HG02973 (cell line): ENCODE measurements around the gene CTDSPL.

Source experiments
- ATAC-seq: cut with Tn5 transposase; IDR thresholded peaks from one replicate; pipeline ENCODE4 v1.9.1; 2021; ENCODE audit warnings: moderate library complexity; ENCODE audit not compliant: unreplicated experiment

The CTDSPL gene

DNA sequence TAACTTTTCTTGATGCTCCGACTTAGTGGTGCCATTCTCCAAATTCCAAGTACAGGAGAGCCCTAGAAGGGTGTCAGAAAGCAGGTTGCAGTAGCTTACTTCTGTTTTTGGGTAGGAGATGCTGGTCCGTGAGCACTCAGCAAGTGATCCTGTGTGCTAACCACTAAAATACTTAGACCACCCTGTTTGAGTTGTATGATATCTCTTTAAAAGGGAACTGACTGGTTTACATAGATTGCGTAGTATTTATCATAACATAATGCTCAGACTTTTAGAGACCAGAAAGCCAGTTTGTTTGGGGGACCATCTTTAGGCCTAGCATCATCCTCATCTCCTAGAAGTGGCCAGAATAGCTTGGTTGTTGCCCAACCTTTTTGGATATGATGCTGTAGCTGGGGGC, 26.7 kb downstream of the CTDSPL start:
- no peak for ATAC-seq

DNA sequence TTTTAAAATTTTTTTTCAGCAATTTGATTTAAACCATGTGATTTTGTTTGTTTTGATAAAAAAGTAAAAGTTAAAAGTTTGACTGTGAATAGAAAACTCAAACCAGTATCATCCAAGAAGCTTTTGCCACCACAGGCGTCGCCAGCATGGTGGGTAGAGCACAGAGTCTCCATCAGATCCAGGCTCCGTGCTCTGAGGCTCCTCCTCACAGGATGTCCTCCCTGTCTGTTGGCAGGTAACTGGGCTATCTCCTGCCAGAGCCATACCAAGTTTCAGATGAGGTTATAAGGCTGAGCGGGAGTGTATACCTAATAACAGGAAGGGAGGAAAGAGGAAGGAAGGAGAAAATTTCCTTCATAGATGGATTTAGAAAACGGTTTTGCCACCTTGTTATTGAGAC, 28.8 kb downstream of the CTDSPL start:
- ATAC-seq, result no peak

DNA sequence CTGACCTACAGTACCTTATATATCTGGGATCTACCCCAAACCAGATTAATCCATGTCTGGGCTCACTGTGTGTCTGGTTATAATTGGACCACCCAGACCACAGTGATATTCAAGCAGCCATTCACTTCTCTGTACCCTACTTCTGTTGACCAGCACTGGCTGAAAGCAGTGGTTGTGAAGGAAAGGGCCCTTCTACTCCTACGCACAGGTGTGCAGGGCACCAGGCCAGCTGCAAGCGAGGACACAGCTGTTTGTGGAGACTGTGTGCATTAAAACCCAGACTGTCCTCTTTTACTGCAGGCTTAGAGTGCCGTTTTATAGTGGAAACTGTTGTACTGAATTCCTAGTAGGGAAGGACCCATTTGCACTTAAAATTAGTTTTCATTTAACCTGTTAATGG, 29.5 kb downstream of the CTDSPL start:
- no peak for ATAC-seq

DNA sequence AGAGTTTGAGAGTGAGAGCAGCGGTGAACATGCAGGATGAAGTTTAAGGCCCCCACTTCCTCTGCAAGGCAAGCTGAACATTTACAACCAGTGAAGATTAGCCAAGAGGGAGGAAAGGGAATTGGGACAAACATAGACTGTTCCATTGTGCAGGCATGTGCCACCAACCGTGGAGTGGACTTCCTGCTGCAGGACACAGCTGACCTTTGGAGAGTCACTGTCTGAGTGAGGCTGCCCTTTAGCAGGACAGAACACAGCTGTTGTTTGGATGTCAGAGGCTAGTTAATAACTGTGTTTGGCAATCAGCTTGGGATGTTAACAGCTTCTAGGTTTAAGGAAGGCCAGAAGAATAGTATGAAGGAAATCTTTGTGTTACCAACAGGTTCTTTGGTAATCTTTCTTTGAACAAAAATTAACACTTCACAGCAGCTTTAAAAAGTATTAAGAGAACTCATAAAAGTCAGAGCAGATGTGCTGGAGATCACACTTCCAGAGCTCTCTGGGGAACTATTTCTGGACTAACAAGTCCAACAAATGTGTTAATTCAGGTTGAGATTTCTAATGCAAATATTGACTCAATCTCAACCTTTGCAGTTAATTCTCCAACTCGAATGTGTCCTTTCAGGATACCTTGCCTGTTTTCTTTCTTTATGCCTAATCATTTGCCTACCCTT, 31.4 kb downstream of the CTDSPL start:
- no peak for ATAC-seq

DNA sequence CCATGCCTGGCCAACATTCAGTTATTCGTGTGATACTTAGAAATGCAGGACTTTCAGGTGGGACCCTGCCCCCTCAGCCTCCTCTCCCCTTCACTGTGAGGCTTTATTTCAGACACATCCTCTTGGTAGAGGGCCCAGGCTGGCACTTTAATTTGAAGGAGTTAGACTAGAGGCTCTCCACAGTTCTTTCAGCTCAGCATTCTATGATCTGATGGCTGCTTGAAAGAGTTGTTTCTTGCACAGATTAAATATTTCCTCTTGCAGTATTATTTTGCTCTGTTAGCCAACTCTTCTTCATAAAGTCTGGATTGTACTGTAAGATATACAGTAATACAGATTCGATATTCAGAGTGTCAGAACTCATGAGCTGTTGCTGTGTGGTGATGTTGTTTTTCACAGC, 35.1 kb downstream of the CTDSPL start:
- no peak for ATAC-seq

DNA sequence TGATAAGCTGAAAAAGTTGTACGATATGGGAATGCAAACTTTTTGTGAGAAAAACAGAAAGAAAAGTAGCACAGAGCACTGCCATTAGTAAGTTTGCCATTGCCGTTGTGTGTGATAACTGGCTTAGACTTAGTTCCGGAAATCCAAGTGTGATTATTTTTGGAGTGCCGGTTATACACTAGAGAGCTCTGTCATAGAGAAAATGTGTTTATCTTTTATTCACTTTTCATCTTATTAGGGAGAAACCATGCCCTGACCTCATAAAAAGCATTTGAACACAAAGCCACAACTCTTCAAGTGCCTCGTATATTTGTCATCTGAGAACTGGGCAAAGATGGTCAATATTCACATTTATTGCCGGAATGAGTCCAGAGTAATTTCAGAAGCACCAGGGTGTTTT, 36.1 kb downstream of the CTDSPL start:
- no peak for ATAC-seq

DNA sequence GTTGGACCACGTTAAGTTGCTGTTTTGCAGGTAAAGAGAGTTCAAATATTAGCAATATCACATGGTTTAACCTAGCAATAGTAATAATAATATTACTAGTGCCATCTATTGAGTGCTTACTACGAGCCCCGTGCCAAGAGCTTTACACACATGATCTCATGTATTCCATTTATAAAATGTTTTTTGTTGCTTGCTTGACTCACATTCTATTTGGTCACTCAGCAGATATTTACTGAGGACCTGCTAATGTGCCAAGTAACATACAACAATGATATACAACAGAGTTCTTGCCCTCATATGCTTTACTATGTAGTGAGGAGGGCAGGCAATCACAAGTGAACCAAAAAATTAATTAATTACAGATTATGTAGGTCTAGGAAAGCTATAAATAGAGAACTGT, 36.7 kb downstream of the CTDSPL start:
- ATAC-seq, result no peak

DNA sequence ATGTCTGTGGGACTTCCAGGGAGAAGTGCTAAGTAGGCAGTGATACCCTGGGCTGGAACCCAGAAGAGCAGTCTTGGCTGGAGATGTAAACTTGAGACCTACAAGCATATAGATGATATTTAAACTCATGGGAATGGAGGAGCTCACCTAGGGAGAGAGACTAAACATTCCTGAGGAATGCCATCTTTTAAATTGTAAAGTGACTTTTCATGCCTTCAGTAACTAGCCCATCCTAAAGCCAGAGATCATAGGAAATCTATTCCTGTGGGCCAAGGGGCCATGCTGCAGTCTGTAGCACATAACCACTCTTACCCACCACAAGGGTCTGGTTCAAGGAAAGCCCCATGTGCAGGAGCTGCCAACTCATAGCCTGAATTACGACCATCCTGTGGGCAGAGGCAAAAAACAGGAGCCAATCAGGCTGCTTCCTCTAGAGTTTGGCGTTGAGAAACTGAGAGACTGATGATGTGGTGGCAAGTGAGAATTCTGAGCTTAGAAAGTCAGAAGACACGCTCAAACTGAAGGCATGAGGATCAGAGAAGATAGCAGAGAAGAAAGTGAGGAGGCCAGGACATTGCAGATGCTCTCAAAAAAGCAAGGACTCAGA, 37.5 kb downstream of the CTDSPL start:
- no peak for ATAC-seq

DNA sequence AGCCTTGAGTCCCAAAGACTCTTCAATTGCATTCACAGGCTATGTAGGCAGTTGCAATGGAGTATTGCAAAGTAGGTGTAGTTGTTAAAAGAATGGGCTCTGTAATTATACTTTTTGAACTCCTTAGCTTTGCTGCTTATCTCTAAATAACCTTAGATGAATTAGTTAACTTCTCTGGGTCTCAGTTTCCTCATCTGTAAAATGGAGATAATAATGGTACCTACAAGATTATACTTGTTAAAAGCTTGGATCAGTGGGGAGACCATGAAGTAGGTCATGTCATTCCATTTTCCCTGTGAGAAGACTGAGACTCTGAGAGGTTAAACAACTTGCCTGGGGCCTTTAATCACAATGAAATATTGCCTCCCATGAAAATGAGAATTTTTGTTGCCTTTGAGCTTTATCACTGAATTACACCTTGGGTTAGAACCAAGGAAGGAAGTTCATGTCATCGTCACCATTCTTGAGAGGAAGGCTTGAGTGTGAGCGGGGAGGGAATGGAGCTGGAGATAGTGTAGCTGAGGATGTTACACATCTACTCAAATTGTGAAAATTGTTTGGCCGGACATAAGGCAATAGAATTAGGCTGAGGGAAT, 38.1 kb downstream of the CTDSPL start:
- ATAC-seq, result no peak

DNA sequence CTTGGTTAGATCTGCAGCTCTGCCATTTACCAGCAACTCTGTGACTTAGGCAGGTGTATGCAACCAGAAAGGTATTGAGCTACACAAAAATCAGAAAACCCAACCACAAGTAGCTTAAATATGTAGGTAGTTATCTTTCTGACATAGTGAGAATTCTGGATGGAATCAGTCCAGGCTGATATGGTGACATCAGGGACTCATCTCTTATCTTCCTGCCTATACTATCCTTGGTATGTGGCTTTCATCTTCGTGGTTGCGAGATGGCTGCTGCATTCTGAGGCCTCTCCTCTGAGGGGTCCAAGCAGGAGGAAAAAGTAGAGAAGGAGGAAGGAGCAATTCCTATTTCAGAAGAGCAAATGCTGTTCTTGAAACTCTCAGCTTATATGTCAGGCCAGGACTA, 40.0 kb downstream of the CTDSPL start:
- ATAC-seq, result no peak

DNA sequence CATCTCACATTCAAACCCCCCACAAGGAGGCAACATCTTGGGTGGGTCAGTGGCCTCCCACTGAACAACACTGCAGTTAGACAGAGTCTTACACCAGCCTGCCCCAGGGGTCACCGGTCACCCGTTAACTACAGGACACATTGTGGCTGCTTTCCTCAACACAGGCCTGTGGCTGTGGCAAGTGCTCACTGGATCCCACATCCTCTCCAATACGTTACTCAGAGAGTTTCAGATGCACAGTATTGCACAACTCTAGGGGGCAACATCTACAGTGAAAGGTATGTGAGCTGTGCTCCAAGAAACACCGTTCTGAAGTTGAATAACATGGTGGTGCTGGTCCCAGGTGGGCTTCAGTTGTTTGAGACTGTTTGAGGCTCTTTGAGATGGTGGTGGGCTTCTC, 41.0 kb downstream of the CTDSPL start:
- ATAC-seq, result no peak

DNA sequence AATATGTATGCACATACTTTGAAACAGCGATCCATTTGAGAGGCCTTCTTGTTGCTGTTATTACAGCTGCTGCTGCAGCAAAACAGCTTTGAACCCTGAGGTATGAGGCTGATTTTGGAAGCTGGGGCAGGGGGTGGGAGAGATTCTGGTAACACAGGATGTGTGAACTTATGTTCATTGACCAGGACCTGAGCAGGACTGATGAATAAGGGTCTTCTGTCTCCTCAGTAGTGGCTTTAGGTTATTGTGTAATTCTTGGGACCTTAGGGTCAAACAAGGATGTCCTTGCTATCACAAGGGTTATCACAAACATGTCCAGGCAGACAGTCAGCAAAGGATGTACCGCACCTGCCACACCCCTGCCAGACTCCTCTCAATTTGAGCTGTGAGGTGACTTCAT, 41.6 kb downstream of the CTDSPL start:
- ATAC-seq, result no peak

DNA sequence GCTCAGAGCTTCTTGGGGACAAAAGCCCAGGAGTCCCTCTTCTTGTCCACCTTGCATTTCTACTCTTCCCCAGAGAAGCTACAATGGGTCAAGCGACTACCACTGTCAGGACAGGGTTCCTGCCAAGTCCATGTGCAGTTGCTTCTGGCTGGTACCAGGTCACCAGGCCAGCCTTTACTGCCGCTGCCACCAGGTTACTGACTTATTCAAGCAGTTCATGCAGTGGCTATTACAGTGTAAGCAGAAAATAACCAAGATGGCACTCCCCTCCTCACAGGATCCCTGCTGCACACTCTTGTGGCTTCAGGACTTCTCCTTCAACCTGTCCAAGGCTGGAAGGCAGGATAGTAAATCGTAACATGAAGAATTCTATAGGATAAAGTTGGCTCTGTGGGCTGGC, 42.1 kb downstream of the CTDSPL start:
- ATAC-seq, result no peak

DNA sequence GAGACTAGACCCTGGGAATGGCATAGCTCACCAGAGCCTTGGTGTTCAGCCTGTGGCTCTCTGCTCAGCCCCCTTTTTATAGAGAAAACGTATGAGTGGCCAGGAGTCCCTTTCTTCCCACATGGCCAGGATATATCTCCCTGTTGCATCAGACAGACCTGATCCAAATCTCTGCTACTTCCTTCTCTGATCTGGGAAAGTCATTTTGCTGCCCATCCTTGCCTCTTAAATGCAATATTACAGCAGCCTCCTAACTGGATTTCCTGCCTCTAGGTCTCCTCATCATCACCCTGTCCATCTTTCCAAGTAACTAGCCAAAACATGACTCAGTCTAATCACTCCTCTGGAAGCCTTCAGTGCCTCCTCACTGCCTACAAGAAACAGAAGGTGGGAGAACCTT, 42.9 kb downstream of the CTDSPL start:
- ATAC-seq, result no peak

DNA sequence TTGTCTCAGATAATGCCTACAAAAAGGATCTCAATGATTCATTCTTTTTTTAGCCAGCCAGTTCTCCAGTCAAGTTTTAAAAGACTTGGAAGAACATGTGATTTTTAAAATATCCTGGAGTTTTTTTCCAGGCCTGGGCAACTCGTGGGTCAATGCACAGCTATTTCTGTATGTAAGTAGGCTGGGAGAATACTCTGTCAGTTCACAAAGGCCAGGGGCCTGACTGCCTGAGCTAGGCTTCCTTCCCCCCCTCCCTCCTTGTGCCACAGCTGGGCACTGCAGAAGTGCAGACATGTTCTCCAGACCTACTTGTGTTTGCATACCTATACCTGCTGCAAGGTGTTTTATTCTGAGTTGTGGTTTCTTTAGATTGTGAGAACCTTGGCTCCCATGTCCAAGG, 43.7 kb downstream of the CTDSPL start:
- ATAC-seq, result no peak

DNA sequence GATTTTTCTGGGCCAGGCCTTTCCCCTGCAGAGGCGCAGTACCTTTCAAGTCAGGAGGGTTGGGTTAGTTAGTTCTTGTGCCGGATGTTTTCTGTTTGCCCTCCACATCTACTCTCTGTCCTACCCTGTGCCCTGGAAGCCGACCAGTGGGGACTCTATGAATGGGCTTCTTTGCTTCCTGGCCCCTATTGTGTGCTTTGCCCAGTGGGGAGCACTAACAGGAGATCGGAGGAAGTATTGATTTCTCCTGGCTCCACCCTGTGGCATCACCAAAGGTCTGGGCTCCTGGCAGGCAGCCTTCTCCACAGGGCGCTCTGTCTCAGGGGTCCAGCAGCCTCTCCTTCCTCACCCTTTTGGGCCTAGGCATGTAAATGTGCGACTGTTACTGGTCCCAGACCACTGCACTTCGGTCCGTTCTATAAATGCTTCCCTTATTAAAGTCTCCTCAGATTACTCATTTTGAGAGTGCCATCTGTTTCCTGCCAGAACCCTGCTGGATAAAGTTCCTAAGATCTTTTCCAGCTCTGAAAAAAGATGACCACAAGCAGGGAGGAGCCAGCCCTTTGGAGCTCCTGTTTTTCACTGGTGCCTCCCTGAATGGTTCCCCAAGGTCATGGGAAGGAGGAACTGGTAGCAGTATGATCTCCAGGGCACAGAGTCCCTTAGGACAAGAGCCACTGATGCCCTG, 44.5 kb downstream of the CTDSPL start:
- no peak for ATAC-seq

DNA sequence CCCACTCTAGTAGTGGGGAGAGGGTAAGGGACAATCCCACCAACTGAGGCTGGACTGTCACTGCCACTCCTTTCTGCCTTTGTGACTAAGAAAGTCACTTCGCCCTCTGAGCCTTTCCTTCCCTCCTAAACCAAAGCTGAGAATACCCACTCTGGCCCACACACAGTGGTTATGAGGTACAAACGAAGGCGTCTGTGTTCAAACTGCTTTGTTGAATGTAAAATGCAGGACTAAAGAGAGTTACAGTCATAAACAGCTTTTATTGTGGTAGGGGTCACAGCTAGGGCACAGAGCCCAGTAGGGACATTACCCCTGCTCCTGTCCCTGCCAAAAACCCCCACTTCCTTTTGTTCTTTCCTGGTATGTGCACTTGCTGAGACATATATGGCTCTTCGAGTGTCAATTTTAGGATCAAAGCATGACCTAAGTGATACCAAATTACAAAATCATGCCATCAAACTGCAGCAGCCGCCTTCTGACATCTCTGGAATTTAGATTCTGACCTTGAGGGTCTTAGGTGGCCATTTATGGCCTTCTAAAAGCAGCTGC, 45.1 kb downstream of the CTDSPL start:
- no peak for ATAC-seq

DNA sequence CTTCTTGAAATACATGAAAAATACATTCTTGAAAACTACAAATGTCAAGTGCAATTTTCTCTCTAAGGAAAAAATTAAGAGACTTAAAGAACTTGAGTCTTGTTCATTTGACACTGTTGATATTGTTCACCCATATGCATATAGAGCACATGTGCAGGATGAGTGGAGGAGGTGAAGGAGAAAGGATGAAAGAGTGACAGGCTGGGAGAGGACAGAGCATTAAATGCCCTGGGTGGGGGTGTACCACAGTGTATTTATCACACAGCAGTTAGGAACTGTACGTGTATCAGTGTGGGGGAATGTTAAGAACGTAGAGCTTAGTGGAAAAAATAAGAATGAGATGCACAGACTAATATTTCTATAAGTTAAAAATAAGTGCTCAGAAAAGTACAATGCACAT, 45.7 kb downstream of the CTDSPL start:
- no peak for ATAC-seq

DNA sequence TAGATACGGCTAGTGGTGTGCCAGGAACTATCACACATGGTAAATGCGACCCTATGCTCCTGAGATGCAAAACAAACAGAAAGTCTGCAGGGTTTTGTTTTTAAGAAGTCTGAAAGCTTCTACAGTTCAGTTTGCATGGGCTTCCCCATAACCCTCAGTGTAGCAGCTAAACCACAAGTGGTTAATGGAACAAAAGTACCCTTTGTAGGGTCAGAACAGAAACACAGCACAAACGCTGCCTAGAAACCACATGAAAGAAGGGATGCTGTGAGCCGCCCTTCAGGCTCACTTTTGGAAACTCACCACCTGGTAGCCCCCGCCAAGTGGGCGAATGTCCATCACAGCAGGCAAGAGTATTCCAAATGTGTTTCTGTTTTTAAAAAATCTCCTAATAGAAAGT, 46.2 kb downstream of the CTDSPL start:
- ATAC-seq, result peak; percentile 85

DNA sequence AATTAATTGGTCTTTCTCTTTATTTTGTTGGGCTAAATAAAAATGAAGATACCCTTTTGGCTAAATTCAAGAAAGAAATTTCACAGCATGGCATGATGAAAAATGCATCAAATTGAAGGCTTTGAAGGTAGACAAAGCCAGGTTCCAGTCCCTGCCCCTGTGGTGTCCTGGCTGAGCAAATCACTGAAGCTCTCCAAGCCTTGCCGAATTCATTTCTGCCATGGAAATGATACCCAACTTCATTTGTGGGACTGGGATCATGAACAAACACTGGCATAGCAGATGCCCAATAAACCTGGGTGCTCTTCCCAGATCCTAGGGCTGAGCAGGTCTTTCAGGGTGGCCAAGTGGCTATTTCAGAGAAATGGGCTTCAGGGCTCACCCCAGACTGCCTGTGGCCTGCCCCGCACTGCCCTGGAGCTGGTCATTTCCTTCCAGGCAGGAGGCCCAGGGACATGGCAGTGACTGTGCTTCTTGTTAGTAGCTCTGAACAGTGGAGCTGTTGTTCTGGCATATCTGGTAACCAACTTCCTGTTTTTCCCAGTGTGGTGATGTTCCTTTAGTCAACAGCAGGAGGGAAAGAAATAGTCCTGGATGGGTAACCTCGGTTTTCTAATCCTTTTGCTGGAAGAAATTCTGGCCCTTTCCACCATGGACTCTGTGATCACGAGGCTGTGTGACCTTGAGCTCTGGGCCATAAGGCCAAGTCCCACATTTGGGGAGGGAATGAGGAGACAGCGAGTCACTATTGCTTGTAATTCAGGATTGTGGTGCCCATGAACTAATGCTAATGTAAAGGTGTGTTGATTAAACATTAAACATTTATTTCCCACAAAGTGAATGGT, 47.6 kb downstream of the CTDSPL start:
- ATAC-seq, result no peak
